K562 (cell line): ENCODE results near the gene RETSAT. TPM values are rescaled to one million over a fixed set of nuclear protein-coding genes. Genes with fewer than 3 reads are reported as not detected.

Experiments
- BRD4 ChIP-seq: fragments of 200-600 bp; sonication (generic); IDR thresholded peaks from 2 replicates; pipeline ENCODE4 v1.6.1; 2017; ENCODE audit warnings: inconsistent platforms
- IRF2 ChIP-seq: sonication (generic); formaldehyde crosslinking; IDR thresholded peaks from 2 replicates; pipeline ENCODE4 v1.8.1; 2022; ENCODE audit warnings: mild to moderate bottlenecking, missing genetic modification reagents
- POLR2G ChIP-seq: fragments of 200-400 bp; formaldehyde crosslinking; IDR thresholded peaks from 2 replicates; pipeline ENCODE4 v1.6.1; 2017; ENCODE audit warnings: low read depth, mild to moderate bottlenecking, antibody characterized with exemption, low read length, moderate library complexity
- SMAD4 ChIP-seq: fragments of 250-450 bp; sonication (Bioruptor Pico); conservative IDR thresholded peaks from 2 replicates; pipeline ENCODE4 v1.8.0; 2021; ENCODE audit warnings: inconsistent platforms, mild to moderate bottlenecking, moderate library complexity
- STAG1 ChIP-seq: sonication (generic); formaldehyde crosslinking; IDR thresholded peaks from 2 replicates; pipeline ENCODE4 v1.5.0; 2020; ENCODE audit warnings: missing genetic modification reagents, borderline replicate concordance
- ZNF239 ChIP-seq: fragments of 250-450 bp; sonication (Bioruptor Pico); IDR thresholded peaks from 2 replicates; pipeline ENCODE4 v1.4.0; 2020; ENCODE audit warnings: mild to moderate bottlenecking
- ZNF253 ChIP-seq: fragments of 250-450 bp; sonication (Bioruptor Pico); conservative IDR thresholded peaks from 2 replicates; pipeline ENCODE4 v1.6.1; 2021; ENCODE audit warnings: mild to moderate bottlenecking
- polyA plus RNA-seq, 8 experiments: library from polyadenylated mRNA; depleted of rRNA in 4 of 8; stranded (reverse) in 5 of 8; unstranded in 3 of 8; fragments of >200 nt; fragmentation: Nextera tagmentation in 2 of 8; fragmentation: Illumina TruSeq in 1 of 8; extraction: Ambion mirVana in 2 of 8; extraction: Trizol in 1 of 8; gene quantifications; 2 replicates each; pipeline versions ENCODE4 v1.2.1 to v1.2.3, GENCODE V29; 2011 to 2014; ENCODE audit warnings: inconsistent platforms in 1 of 8, missing spikeins in 1 of 8
- total RNA-seq, 7 experiments: library from RNA; depleted of rRNA in 6 of 7; stranded (reverse); fragments of >200 nt in 6 of 7; fragmentation: Illumina TruSeq in 2 of 7; extraction: Trizol in 2 of 7; gene quantifications; 2 replicates each; pipeline versions ENCODE4 v1.2.1 to v1.2.3, GENCODE V29; 2011 to 2021; ENCODE audit warnings: low replicate concordance in 1 of 7
- TF ChIP-seq, protein P1 (sequence below): fragments of 250-450 bp; sonication (Bioruptor Pico); IDR thresholded peaks from 2 replicates; pipeline ENCODE4 v1.5.0; 2020; ENCODE audit warnings: mild to moderate bottlenecking
- TF ChIP-seq, protein P2 (sequence below): sonication (generic); formaldehyde crosslinking; IDR thresholded peaks from 2 replicates; pipeline ENCODE4 v1.8.1; 2022; ENCODE audit warnings: missing genetic modification reagents
- TF ChIP-seq, protein P3 (sequence below), 3 experiments: fragments of 200-800 bp in 1 of 3; fragments of 250-450 bp in 1 of 3; fragments of 450-650 bp in 1 of 3; sonication (Bioruptor Pico) in 1 of 3; sonication (Bioruptor generic) in 1 of 3; formaldehyde crosslinking in 1 of 3; IDR thresholded peaks; 2 replicates each; pipeline versions ENCODE4 v1.6.1 to v1.8.0; 2016 to 2022; ENCODE audit warnings: mild to moderate bottlenecking in 2 of 3, missing genetic modification characterization in 2 of 3, missing compliant biosample characterization in 1 of 3, moderate library complexity in 1 of 3
- TF ChIP-seq, protein P4 (sequence below): fragments of 450-650 bp; IDR thresholded peaks from 2 replicates; pipeline ENCODE4 v1.6.1; 2018; ENCODE audit not compliant: partially characterized antibody
- TF ChIP-seq, protein P5 (sequence below): fragments of 450-650 bp; formaldehyde crosslinking; IDR thresholded peaks from 2 replicates; pipeline ENCODE4 v1.4.0; 2020; ENCODE audit warnings: mild to moderate bottlenecking, moderate library complexity
- TF ChIP-seq, protein P6 (sequence below): fragments of 250-450 bp; sonication (Bioruptor Pico); IDR thresholded peaks from 2 replicates; pipeline ENCODE4 v1.4.0; 2020

The RETSAT gene
- total and polyA plus RNA-seq, 9 of the 15 experiments (the other 6 are each of a cell fraction or from before 2014, with no cell fraction given), result 1.9 to 21.6 (median 16.5) TPM

DNA sequence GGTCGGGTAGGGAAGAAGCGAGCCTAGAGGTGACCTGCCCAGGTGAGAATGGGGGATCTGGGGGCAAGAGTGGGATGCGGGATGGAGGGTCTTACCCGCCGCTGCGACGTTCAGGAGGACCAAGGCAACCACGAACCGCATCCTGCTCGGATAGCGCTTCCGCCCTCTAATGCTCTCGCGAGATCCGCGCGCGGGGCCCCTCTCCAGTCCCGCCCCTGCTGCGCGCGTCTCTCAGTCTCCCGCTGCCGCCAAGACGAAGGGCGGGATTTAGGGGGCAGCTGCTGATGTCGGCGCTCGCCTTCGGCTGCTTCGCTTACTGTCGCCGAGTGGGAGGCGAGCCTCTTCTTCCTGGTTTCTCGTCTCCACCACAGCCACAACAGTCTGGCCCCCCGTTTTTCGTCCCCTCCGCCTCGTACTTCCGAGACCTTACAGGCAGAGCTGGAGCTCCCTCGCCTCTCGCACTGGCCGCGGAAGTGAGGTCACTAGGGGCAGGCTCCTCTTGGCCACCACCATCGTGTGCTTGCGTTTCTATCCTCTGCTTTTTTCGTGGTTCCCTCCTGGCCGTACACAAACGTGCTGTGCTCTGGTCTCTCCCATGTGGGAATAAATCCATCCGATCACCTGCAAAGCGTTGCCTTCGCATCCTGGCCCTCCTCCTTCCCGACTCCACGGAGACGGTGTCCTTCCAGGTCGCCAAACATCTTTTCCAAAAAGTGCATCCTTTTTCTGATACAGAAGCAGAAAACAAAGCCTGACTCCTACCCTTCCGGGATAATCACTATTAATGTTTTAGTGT is 26.3 kb downstream of the RETSAT start, which contains the start of gene TGOLN2 (continued):
- TF ChIP-seq, protein P1, sequence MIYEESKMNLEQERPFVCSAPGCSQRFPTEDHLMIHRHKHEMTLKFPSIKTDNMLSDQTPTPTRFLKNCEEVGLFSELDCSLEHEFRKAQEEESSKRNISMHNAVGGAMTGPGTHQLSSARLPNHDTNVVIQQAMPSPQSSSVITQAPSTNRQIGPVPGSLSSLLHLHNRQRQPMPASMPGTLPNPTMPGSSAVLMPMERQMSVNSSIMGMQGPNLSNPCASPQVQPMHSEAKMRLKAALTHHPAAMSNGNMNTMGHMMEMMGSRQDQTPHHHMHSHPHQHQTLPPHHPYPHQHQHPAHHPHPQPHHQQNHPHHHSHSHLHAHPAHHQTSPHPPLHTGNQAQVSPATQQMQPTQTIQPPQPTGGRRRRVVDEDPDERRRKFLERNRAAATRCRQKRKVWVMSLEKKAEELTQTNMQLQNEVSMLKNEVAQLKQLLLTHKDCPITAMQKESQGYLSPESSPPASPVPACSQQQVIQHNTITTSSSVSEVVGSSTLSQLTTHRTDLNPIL (CRISPR knock-in tag), result no peak
- TF ChIP-seq STAG1 (CRISPR knock-in tag), result no peak
- TF ChIP-seq ZNF239 (CRISPR knock-in tag), result no peak
- TF ChIP-seq, protein P2, sequence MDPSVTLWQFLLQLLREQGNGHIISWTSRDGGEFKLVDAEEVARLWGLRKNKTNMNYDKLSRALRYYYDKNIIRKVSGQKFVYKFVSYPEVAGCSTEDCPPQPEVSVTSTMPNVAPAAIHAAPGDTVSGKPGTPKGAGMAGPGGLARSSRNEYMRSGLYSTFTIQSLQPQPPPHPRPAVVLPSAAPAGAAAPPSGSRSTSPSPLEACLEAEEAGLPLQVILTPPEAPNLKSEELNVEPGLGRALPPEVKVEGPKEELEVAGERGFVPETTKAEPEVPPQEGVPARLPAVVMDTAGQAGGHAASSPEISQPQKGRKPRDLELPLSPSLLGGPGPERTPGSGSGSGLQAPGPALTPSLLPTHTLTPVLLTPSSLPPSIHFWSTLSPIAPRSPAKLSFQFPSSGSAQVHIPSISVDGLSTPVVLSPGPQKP, result no peak
- peak; percentile 100 for TF ChIP-seq POLR2G
- no peak for TF ChIP-seq BRD4
- TF ChIP-seq, protein P3, sequence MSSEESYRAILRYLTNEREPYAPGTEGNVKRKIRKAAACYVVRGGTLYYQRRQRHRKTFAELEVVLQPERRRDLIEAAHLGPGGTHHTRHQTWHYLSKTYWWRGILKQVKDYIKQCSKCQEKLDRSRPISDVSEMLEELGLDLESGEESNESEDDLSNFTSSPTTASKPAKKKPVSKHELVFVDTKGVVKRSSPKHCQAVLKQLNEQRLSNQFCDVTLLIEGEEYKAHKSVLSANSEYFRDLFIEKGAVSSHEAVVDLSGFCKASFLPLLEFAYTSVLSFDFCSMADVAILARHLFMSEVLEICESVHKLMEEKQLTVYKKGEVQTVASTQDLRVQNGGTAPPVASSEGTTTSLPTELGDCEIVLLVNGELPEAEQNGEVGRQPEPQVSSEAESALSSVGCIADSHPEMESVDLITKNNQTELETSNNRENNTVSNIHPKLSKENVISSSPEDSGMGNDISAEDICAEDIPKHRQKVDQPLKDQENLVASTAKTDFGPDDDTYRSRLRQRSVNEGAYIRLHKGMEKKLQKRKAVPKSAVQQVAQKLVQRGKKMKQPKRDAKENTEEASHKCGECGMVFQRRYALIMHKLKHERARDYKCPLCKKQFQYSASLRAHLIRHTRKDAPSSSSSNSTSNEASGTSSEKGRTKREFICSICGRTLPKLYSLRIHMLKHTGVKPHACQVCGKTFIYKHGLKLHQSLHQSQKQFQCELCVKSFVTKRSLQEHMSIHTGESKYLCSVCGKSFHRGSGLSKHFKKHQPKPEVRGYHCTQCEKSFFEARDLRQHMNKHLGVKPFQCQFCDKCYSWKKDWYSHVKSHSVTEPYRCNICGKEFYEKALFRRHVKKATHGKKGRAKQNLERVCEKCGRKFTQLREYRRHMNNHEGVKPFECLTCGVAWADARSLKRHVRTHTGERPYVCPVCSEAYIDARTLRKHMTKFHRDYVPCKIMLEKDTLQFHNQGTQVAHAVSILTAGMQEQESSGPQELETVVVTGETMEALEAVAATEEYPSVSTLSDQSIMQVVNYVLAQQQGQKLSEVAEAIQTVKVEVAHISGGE (CRISPR knock-in tag; IDR thresholded peaks at IDR 0.05), result peak in 1 of 3 experiments; percentile 85; a peak in 3 of 6 replicates
- peak; percentile 47; the same call in 1 of the 2 replicates for TF ChIP-seq SMAD4 (CRISPR knock-in tag)
- TF ChIP-seq, protein P4, sequence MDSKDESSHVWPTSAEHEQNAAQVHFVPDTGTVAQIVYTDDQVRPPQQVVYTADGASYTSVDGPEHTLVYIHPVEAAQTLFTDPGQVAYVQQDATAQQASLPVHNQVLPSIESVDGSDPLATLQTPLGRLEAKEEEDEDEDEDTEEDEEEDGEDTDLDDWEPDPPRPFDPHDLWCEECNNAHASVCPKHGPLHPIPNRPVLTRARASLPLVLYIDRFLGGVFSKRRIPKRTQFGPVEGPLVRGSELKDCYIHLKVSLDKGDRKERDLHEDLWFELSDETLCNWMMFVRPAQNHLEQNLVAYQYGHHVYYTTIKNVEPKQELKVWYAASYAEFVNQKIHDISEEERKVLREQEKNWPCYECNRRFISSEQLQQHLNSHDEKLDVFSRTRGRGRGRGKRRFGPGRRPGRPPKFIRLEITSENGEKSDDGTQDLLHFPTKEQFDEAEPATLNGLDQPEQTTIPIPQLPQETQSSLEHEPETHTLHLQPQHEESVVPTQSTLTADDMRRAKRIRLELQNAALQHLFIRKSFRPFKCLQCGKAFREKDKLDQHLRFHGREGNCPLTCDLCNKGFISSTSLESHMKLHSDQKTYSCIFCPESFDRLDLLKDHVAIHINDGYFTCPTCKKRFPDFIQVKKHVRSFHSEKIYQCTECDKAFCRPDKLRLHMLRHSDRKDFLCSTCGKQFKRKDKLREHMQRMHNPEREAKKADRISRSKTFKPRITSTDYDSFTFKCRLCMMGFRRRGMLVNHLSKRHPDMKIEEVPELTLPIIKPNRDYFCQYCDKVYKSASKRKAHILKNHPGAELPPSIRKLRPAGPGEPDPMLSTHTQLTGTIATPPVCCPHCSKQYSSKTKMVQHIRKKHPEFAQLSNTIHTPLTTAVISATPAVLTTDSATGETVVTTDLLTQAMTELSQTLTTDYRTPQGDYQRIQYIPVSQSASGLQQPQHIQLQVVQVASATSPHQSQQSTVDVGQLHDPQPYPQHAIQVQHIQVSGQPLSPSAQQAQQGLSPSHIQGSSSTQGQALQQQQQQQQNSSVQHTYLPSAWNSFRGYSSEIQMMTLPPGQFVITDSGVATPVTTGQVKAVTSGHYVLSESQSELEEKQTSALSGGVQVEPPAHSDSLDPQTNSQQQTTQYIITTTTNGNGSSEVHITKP, result peak; percentile 50
- no peak for TF ChIP-seq IRF2 (CRISPR knock-in tag)
- no peak for TF ChIP-seq ZNF253
- TF ChIP-seq, protein P5, sequence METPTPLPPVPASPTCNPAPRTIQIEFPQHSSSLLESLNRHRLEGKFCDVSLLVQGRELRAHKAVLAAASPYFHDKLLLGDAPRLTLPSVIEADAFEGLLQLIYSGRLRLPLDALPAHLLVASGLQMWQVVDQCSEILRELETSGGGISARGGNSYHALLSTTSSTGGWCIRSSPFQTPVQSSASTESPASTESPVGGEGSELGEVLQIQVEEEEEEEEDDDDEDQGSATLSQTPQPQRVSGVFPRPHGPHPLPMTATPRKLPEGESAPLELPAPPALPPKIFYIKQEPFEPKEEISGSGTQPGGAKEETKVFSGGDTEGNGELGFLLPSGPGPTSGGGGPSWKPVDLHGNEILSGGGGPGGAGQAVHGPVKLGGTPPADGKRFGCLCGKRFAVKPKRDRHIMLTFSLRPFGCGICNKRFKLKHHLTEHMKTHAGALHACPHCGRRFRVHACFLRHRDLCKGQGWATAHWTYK (CRISPR knock-in tag), result peak; percentile 63; the same call in 1 of the 2 replicates
- TF ChIP-seq, protein P6, sequence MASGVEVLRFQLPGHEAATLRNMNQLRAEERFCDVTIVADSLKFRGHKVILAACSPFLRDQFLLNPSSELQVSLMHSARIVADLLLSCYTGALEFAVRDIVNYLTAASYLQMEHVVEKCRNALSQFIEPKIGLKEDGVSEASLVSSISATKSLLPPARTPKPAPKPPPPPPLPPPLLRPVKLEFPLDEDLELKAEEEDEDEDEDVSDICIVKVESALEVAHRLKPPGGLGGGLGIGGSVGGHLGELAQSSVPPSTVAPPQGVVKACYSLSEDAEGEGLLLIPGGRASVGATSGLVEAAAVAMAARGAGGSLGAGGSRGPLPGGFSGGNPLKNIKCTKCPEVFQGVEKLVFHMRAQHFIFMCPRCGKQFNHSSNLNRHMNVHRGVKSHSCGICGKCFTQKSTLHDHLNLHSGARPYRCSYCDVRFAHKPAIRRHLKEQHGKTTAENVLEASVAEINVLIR (CRISPR knock-in tag), result peak; percentile 42; the same call in 1 of the 2 replicates
